Placental epithelial cell (primary cell): ENCODE results near the gene IMMP2L. TPM values are rescaled to one million over a fixed set of nuclear protein-coding genes. Genes with fewer than 3 reads are reported as not detected.

ENCODE experiments used
- small RNA-seq: library from RNA; depleted of rRNA; stranded (forward); fragments of <200 nt; gene quantifications from one replicate; pipeline ENCODE3, GENCODE V24; 2012
- total RNA-seq: library from RNA; depleted of rRNA; stranded (reverse); fragments of >200 nt; gene quantifications from 2 replicates; pipeline ENCODE4 v1.2.3, GENCODE V29; 2012

The IMMP2L gene
- 9.8 and 21.6 TPM in 2 replicates for total RNA-seq

GRCh38 chr7:111561904-111562732, at the start of gene IMMP2L:
Gene IMMP2L (minus strand): TSS chr7:111562492.

DNA sequence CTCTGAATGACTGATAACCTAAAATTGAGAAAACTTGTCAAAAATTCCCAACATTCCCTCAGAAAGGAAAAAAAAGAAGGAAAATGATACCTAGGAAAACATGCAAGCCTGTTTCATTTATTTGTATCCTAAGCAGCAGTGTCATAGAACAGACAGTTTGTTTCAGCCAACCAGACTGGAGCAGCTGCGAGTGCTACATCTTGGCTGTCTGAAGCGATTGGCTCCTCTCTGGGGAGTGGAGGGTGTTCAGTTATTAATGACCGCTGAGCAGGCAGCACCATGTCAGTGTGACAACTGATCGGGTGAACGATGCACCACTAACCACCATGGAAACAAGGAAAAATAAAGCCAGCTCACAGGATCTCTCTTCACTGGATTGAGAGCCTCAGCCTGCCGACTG, 471.4 kb downstream of the IMMP2L start, which contains the start of gene LRRN3:
LRRN3 (plus strand) TSS at position 282 of the 400 bp plus-strand sequence. CDS start 31,646 bp downstream, outside the sequence.

Small RNA genes lying within 50 kb of the gene (small RNA-seq; reads per million reads assigned to genes)
- not detected for gene AC003989.2
